GM10847 (cell line): ENCODE measurements around the gene GPR32.
"Not testable (repeated sequence)": the region's sequence is repeated elsewhere in the genome, so short reads cannot be mapped to it uniquely, and the experiment has no call there.

Experiments used
- POLR2A ChIP-seq: IDR thresholded peaks from 2 replicates; pipeline ENCODE4 v1.6.1; 2011; ENCODE audit not compliant: insufficient read length; ENCODE audit errors: extremely low read depth

The GPR32 gene, protein sequence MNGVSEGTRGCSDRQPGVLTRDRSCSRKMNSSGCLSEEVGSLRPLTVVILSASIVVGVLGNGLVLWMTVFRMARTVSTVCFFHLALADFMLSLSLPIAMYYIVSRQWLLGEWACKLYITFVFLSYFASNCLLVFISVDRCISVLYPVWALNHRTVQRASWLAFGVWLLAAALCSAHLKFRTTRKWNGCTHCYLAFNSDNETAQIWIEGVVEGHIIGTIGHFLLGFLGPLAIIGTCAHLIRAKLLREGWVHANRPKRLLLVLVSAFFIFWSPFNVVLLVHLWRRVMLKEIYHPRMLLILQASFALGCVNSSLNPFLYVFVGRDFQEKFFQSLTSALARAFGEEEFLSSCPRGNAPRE

GRCh38 chr19:50770164-50770563, at the start of gene GPR32:
TSS of gene GPR32 (plus strand) at chr19:50770464. CDS start at chr19:50770601, 137 bp downstream.
- TF ChIP-seq POLR2A = not testable (repeated sequence)

DNA sequence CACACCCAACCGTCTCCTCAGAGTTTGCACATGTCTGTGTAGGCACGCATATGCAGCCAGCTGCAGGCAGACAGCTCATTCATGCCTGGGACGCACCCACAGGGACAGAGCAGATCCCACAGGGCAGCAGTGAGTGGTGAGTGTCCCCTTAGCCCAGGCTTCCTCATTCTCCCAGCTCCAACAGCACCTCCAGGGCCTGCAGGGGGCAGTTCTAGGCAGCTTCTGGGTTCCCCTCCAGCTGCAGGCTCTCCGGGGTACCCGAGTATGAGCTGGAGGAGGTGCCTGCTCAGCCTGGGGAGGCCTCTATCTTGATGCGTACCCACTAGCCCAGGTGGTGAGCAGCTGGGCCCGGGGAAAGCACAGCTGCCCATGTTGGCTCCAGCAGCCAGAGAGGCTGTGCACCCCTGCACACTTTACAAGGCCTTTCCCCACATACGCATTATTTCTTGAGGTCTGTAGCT, 49.3 kb upstream of the GPR32 start:
- no peak for TF ChIP-seq POLR2A

DNA sequence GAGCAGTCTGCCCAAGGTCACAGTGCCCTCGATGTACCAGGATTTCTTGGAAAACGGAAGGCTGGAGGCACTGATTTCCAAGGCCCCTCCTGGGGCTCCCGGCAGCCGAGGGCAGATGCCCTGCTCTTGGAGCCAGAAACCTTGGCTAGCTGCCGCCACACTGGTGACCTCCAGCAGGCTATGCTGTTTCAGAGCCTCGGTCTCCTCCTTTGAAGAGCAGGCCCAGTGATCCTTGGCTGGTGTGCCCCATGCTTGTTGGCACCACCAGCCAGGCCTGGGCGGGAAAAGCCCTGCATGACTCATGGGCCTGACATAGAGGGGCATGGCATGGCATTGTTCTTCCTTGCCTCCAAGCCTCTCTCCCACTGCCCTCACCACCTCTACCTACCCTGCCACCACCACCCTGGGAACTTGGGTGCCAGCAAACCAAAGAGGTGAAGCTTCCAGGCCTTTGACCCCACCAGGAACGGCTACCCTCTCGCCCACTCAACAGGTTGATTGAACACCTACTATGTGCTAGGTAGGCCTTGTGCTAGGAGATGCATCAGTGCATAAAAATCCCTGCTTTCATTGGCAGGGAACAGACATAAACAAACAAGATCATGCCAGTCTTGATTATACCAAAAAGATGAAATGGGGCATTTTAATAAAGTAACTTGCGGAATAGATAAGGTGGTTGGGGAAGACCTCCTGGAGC, 48.7 kb upstream of the GPR32 start:
- TF ChIP-seq POLR2A = no peak

DNA sequence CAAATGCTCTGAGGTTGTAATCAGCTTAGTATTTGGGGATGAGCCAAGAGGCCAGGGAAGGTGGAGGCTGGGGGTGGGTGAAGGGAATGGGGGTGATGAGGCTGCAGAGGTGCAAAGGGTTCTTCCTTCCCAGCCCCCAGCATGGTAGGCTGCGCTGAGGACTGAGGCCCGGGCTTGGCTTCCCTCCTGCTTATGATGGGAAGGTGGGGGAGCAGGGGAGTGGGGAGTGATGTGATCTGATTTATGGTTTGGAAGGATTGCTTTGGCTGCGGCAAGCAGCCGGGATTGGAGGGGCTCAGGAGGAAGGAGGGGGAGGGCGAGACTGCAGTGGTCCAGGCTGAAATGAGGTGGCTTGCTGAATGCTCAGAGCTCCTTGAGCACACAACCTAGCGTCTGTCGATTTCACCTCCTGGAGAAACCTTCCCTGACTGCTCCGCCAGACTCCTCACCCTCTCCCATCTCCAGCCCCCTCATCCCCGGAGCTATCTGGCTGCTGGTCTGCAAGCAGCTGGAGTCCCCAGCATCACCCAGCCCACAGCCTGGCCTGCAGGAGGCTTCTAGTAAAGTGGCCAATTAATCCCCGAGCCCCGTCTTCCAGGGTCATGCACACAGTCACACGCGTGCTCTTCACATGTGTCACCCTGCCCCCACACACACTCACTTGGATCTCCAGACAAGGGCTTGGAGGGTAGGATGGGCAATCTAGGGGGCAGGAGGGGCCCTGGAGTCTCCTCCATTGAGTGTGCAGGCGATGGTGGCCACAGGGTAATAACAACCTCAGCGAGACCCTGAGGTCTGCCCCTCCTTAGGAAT, 47.9 kb upstream of the GPR32 start:
- TF ChIP-seq POLR2A = no peak

GRCh38 chr19:50723069-50723468, 47.2 kb upstream of the GPR32 start, which contains the start of gene CLEC11A:
TSS of gene CLEC11A (plus strand) at chr19:50723364. CDS start at chr19:50723526, 162 bp downstream.
- no peak for TF ChIP-seq POLR2A

GRCh38 chr19:50723735-50724521, 46.3 kb upstream of the GPR32 start:
- TF ChIP-seq POLR2A = no peak

DNA sequence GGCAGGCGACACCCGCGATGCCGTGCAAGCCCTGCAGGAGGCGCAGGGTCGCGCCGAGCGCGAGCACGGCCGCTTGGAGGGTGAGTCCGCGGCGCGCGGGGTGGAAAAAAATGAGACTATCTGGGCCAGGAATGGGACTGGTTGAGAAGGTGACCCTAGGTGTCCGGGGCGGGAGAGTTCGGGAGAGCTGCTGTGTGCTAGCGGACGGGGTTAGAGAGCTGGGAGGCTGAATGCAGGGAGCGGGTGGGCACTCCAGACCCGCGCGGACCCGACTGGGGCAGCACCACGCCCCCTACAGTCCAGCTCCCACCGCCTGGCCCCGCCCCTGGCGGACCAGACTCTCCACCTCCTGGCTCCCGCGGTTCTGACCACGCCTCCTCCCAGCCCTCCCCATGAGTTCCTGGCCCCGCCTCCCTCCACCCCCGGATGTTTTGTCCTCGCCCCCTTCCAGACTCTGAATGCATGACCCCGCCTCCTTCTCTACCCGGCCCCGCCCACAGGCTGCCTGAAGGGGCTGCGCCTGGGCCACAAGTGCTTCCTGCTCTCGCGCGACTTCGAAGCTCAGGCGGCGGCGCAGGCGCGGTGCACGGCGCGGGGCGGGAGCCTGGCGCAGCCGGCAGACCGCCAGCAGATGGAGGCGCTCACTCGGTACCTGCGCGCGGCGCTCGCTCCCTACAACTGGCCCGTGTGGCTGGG, 45.6 kb upstream of the GPR32 start:
- TF ChIP-seq POLR2A = peak; percentile 54

DNA sequence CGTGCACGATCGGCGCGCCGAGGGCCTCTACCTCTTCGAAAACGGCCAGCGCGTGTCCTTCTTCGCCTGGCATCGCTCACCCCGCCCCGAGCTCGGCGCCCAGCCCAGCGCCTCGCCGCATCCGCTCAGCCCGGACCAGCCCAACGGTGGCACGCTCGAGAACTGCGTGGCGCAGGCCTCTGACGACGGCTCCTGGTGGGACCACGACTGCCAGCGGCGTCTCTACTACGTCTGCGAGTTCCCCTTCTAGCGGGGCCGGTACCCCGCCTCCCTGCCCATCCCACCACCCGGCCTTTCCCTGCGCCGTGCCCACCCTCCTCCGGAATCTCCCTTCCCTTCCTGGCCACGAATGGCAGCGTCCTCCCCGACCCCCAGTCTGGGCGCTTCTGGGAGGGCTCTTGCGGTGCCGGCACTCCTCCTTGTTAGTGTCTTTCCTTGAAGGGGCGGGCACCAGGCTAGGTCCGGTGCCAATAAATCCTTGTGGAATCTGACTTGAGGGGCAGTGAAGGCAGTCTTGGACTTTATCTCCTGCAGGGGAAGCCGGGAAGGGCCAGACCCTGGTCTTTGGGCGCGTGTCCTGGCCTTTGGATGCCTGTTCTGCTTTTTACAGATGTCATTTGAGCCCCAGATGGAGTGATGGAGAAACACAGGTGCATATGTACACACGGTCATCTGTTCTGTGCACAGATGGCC, 44.9 kb upstream of the GPR32 start:
- no peak for TF ChIP-seq POLR2A

- TF ChIP-seq POLR2A = no peak
These were observed 44.4 kb upstream of the GPR32 start for GRCh38 chr19:50725911-50726230.

- TF ChIP-seq POLR2A = no peak
These were observed 42.1 kb upstream of the GPR32 start for GRCh38 chr19:50728084-50728737.

DNA sequence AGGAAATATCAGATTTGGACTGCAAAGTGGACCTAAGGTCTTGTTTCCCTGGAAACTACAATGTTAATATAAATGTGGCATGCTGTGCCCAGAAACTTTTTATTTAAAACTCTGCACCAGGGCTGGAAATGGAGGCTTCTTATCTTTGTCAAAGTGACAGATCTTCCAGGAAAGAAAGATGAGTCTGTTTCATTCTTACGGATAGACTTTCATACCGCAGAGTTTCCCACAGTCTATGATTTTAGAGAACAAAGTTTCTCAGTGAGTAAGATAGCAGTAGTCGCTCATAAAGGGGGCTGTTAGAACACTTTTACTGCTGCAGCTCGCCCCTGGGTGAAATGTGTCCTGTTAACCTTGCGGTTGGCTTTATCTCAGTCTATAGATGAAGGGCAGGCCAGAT, 40.4 kb upstream of the GPR32 start:
- no peak for TF ChIP-seq POLR2A

GRCh38 chr19:50735869-50736268, 34.4 kb upstream of the GPR32 start:
- no peak for TF ChIP-seq POLR2A

DNA sequence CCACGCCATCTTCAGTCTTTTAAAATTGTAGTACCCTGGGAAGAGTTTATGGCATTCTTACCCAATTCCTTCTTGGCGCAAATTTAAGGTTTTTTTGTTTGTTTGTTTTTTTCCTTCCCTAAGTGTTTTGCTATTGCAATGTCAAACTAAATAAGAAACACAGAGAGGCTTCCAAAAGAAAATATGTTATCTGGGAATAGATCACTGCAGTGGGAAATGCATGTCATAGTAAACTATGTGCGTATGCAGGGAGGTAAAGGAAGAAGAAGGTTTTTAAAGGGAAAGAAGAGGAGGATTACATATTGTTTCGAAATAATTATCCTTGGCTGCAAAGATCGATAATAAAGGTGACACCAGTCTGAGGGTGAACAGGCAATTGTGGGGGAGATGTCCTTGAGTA, 33.9 kb upstream of the GPR32 start:
- TF ChIP-seq POLR2A = no peak

GRCh38 chr19:50739132-50739913, 30.9 kb upstream of the GPR32 start:
- TF ChIP-seq POLR2A = no peak
